A549 (cell line): Measurements from ENCODE around the gene SF3A1.

Experiments
- BCL3 ChIP-seq: fragments of >200 bp; sonication (Bioruptor Twin); formaldehyde crosslinking; IDR thresholded peaks from 3 replicates; pipeline ENCODE4 v1.6.1; 2016
- CBX8 ChIP-seq: fragments of 200-600 bp; sonication (generic); IDR thresholded peaks from 2 replicates; pipeline ENCODE4 v1.6.1; 2016
- CHD4 ChIP-seq: fragments of 200-600 bp; sonication (generic); IDR thresholded peaks from 2 replicates; pipeline ENCODE4 v1.6.1; 2016; ENCODE audit warnings: antibody characterized with exemption, mild to moderate bottlenecking, borderline replicate concordance
- CTCF ChIP-seq: fragments of >200 bp; sonication (Bioruptor Twin); formaldehyde crosslinking; IDR thresholded peaks from 3 replicates; pipeline ENCODE4 v1.5.1; 2016
- EP300 ChIP-seq, 2 experiments: fragments of >200 bp; sonication (Bioruptor Twin); formaldehyde crosslinking; IDR thresholded peaks; 2 replicates in 1 of 2; 3 replicates in 1 of 2; pipeline ENCODE4 v1.6.1; 2016 to 2017
- HDAC2 ChIP-seq: fragments of 200-600 bp; sonication (generic); IDR thresholded peaks from 2 replicates; pipeline ENCODE4 v1.6.1; 2016
- KDM5A ChIP-seq: fragments of 200-600 bp; sonication (generic); IDR thresholded peaks from 2 replicates; pipeline ENCODE4 v1.6.1; 2016; ENCODE audit warnings: antibody characterized with exemption, mild to moderate bottlenecking
- MAFK ChIP-seq: fragments of 450-650 bp; IDR thresholded peaks from 2 replicates; pipeline ENCODE4 v1.6.1; 2014; ENCODE audit not compliant: partially characterized antibody
- POLR2A ChIP-seq: IDR thresholded peaks from 2 replicates; pipeline ENCODE4 v1.6.1; 2012; ENCODE audit warnings: mild to moderate bottlenecking, low read length
- RAD21 ChIP-seq, 2 experiments: fragments of >200 bp in 1 of 2; sonication (Bioruptor Twin) in 1 of 2; formaldehyde crosslinking in 1 of 2; IDR thresholded peaks in 1 of 2; conservative IDR thresholded peaks in 1 of 2; 2 replicates in 1 of 2; 3 replicates in 1 of 2; pipeline ENCODE4 v1.6.1; 2012 to 2018; ENCODE audit warnings: inconsistent platforms in 1 of 2

- no peak for TF ChIP-seq CTCF
- no peak for TF ChIP-seq KDM5A
- TF ChIP-seq EP300 (IDR thresholded peaks at IDR 0.05), result no peak
- no peak for TF ChIP-seq BCL3
- no peak for TF ChIP-seq CBX8
- TF ChIP-seq HDAC2, result no peak
- no peak for TF ChIP-seq POLR2A
- no peak for TF ChIP-seq CHD4
- TF ChIP-seq MAFK, result no peak
- TF ChIP-seq RAD21 (conservative IDR thresholded peaks at IDR 0.05 in 1 of 2, IDR thresholded peaks at IDR 0.05 in 1 of 2), result no peak
Observed at GRCh38 chr22:30371981-30372380, 15.3 kb upstream of the SF3A1 start.
